Inflammatory macrophage (primary cell): ENCODE measurements around the gene PPP1R14C.

Experiments used
- DNase-seq, 2 donors: peaks; one replicate each; pipeline ENCODE4 v3.0.0-alpha.2; 2020 to 2022

PPP1R14C gene

DNA sequence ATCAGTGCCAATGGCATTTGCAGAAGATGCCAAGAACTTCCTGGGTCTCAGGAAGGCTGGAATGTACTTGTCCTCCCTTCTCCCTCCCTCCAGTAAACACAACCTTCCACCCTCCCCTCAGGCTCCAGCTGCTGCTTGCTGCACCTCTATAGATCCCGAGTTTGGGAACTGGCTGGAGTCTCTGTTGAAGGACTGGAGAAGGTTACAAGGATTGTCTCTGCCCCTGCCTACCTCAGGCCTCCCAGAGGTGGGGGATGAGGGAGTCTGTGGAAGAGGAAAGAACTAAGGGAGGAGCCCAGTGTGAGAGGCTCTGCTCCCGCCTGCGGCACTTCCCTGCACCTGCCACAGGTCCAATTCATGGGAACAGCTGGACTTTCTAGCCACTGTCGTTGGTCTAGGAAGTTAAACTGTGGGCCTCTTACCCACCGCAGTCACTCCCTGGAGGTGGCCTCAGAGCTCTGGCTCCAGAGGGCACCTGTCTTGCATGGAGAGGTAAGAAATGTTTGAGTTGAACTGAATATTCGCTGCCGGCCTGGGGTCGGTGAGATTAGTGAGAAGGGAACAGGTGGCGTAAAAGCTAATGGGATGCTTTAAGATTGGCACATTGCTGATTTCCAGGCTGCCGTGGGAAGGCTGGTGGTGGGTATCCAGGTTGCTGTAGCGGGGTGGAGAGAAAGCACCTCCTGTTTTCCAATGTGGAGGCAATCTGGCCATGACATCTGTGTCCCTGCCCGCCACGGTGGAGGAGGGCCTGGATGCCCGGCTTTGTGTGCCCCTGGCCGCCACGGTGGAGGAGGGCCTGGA lies 54.3 kb downstream of the PPP1R14C start:
- no peak for DNase-seq

DNA sequence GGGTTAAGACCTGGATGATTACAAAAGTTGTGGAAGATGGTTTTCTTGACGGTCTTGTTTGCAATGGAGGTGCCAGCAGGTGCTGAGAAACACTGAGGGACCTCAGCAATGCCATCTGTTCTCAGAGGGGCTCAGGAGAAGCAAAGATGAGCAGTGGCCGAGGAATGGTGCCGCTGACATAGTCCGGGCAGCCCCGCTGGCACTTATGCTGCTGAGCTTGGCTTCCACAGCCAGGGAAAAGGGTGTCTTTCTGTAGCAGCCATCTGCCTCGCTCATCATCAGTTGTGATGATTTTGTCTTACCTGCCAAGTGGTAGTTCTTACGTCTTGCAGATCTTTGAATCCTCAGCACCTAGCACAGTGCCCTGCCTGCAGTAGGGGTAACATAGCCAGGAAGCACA lies 55.7 kb downstream of the PPP1R14C start:
- no peak for DNase-seq

DNA sequence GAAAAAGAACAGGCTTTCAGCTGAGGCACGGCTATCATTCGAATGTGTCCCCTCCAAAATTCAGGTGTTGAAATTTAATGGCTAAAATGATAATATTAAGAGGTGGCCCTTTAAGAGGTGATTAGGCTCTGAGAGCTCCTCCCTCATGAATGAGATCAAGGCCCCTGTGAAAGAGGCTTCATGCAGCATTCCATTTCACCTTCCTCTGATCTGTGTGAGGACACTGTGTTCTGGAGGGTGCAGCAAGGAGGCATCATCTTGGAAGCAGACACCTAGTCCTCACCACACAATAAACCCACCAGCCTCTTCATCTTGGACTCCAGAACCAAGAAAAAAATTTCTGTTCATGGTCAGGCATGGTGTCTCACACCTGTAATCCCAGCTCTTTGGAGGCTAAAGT lies 56.4 kb downstream of the PPP1R14C start:
- DNase-seq = no peak

DNA sequence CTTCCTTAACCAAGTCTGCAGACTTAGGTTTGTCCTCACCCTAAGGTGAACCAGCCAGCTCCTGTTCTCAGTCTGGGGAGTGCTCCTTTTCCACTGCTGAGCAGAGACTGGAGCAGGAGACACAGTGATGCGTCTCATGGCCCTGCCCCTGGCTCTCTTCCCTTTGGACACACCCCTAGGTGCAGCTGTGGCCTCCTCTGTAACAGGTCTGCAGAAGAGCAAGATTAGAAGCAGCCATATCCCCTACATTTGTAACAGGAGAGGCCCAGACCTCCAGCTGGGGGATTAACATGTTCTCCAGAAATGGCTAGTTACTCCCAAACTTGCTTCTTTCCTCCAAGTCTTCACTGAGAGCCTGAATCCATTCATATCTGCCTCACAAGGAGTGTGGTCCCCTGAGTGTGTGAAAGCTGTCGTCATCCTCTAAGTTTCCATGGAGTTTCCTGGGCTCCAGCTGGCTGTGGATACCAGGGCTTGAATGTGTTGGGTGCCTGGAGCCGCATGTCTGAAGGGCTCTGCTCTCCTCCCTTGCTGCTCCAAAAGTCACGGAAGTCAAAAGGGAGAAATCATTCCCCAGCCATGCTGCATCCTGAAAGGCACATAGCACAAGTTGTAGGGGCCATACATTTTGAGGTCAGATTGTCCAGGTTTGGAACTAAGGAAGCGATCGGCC lies 57.7 kb downstream of the PPP1R14C start:
- DNase-seq = no peak

DNA sequence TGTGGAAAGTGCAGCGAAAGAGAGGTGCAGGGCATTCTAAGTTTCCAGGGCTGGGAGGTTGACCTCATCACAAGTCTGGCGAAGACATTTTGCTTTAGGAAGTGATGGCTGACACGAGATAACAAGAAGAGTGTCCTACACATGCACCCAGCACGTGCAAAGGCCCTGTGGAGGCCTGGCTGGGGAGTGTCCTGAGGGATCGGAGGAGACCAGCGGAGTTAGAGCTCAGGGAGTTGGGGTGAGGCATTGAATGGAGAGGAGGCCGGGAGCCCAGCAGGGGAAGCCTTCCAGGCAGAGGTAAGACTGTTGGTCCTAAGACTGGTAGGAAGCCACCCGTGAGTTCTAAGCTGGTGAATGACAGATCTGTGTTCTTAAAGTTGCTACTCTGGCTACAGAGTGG lies 58.4 kb downstream of the PPP1R14C start:
- no peak for DNase-seq

DNA sequence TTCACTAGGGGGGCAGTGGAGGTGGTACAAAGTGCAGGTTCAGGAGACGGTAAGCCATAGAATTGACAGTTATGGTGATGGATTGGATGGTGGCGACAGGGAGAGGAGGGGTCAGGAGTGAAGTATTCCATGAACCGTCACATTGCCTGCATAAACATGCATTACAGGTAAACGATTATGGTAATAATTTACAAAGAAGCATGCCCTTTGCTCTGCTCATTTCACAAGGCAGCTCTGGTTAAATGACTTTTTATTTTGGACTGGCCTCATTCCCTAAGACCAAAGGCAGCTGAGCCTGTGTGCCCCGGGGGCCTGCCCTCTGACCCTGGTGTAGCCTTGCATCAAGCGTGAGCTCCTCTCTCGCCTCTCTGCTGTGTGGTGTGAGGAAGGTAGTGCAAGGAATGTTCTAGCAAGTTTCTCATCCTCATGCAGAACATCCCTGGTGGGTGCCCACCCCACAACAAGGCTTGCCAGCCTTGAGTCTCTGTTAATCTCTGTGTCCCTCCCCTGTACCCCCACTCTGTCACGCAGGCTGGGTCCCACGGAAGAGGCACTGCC lies 59.0 kb downstream of the PPP1R14C start:
- no peak for DNase-seq

DNA sequence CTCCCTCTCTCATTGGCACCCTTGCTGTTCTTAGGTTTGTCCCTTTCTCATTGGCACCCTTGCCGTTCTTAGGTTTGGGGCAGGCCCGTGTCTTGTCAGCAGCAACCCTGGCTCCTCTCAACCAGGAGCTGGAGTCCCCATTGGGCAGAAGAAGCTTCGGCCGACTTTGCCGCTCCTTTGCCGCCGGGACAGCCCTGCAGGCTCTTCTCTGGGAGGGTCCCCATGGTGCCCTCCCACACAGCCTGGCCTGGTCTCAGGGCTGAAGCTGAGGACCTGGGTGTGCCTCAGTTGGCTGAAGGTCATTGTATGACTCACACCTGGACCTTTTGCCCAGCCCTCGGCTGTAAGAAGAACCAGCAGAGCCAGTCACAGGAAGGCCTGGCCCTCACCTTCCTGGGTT lies 59.6 kb downstream of the PPP1R14C start:
- DNase-seq = no peak

DNA sequence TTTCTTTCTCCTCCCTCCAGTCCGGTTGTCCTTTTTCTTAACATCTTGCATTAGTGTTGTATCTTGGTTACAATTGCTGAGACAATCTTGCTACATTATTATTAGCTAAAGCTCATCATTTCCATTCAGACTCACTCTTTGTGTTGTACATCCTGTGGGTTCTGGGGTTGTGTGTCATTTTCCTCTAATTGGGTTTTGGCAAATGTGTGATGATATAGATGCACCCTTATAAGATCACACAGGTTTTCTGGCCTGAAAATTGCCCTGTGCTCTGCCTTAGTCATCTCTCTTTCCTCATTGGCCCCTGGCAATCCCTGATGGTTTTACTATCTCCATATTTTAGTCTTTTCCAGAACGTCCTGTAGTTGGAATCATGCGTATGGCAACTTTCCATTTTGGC lies 60.1 kb downstream of the PPP1R14C start:
- no peak for DNase-seq

DNA sequence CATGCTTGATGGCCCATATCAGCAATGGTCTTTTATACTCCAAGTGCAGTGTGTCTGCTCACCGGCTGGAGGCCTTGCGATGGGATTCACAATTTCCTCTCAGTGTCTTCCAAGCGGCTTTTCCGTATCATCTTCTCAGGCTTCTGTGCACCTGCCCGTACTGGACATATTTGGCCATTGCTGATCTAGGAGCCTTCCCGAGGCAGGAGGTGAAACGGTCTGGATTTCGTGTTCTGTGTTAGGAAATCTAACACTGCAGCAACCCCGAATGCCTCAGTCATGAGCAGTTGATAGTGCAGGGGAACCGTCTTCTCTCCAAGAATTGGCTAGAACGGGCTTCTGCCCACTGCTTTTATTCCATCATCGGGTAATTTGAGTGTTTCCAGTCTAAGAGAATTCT lies 60.5 kb downstream of the PPP1R14C start:
- DNase-seq = no peak

DNA sequence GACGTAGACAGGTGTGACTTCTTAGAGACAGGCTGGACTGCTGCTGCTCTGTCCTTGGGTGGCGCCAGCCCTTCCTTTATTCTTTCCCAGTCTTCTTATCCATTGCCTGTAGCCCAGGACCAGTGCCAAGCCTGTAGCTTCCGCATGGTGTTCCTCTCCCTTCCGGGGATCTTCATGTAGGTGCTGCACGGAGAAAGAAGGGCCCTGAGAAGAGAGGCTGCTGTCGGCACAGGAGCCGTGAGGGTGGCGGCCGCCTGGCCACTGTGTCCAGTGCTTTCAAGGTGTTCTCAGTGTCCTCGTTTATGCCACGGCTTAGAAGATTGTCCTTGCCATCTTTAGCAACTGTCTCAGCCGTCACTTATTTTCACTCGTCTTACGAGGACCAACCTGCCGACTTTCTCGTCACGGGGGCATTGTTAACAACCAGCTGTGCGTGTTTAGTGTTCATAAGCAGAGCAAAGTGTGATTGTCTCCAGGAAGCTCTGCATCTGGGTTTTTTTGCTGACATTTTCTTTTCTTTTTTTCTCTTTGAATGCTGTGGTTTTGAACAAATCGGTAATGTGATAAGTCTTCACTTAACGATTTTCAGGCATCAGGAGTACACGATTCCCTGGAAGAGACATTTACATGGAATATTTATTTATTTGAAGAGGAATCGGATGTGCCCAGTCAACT lies 61.2 kb downstream of the PPP1R14C start:
- no peak for DNase-seq

DNA sequence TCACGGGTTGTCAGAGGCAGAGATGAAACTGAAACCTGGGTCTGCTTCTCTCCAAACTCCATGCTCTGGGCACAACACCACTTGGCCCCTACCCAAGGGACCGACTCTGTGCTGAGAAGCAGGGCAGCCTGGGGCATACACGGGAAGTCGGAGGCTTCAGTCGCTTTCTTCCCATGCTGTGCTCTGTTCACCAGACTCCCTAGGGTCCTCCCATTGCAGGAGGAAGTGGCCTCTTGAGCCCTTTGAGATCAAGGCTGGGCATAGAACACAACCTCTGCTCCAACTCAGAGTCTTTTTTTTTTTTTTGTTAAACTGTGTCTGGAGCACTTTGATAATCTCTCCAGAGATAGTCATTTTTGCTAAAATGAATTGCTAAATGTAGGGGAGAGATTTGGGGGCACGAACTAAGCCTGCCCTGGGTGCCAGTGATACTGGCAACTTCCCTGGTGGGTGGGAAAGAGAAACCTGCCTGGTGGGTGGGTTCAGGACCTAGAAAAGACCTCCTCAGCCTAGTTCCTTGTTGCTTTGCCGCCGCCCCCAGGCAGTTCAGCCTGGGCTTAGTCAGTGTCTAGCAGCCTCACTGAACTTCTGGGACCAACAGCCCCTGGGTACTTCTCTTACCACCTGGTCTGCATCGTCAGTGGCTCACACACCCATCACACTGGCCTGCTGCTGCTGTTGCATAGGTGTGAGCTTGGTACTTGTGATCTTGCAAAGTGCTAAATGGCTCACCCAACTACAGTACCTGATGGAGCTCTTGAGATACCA lies 62.0 kb downstream of the PPP1R14C start:
- DNase-seq = no peak

DNA sequence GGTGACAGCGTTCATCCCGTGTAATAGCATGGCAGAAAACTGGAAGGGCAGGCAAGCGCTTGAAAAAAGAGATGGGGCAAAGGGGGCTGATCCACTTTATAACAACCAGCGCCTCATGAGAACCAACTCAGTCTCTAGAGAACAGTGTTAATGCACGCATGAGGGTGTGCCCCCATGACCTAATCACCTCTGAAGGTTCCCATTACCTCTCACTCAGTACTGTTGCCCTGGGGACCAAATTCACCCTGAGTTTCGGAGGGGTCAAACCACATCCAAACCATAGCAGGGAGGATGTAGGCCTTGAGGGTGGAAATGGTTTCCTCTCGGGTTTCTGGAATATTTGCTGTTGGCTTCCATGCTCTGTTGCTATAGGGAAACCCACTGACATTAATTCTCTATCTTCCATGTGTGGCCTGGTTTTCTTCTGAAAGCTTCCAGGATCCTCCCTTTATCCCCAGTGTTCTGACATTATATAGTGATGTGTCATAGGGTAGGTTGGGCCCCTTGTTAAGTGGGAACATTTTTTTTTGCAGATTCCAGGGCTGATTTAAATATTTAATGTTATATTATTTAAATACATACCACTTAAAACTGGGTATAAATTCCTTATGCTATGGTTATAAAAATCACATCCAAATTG lies 65.2 kb downstream of the PPP1R14C start:
- DNase-seq = no peak

DNA sequence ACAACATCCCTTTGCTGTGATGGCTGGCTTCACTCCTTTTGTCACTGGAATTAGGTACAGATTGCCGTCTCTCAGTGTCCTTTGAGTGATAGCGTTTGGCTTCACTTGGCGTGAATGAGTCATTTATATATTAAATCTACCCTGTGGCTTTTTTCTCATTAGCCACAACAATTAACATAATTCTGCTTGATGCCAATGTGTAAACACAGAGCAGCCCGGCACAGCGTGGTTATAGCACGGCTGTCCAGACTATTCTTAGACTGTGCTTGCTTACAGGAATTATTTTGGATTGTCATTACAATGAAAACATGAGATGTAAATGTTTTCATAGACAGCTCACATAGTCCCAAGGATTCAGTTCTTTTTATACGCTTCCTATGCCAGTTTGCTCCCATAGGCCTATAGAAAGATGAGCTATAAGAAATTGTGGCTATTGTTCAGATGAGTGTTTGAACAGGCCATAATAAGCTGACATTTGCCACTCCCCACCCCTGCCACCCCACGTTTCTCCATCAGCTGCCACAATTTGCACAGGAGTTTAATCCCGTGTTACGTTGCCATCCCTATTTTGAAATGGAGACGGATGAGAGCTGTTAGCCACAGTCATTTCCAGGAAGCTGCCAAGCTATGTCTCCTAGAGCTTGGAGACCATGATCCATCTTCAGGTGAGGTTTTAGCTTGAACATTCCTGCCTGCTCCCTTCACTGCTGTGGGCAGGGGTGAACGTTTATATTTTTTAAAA lies 65.9 kb downstream of the PPP1R14C start:
- no peak for DNase-seq

DNA sequence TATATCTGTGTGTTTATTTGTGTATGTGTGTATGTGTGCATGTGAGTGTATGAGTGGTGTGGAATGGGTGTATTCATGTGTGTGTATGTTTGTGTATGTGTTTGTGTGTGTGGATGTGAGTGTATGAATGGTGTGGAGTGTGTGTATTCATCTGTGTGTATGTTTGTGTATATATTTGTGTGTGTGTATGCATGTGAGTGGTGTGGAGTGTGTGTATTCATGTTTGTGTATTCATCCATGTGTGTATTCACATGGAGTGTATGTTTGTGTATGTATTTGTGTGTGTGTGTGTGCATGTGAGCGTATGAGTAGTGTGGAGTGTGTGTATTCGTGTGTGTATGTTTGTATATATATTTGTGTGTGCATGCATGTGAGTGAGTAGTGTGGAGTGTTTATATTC lies 66.6 kb downstream of the PPP1R14C start:
- no peak for DNase-seq

DNA sequence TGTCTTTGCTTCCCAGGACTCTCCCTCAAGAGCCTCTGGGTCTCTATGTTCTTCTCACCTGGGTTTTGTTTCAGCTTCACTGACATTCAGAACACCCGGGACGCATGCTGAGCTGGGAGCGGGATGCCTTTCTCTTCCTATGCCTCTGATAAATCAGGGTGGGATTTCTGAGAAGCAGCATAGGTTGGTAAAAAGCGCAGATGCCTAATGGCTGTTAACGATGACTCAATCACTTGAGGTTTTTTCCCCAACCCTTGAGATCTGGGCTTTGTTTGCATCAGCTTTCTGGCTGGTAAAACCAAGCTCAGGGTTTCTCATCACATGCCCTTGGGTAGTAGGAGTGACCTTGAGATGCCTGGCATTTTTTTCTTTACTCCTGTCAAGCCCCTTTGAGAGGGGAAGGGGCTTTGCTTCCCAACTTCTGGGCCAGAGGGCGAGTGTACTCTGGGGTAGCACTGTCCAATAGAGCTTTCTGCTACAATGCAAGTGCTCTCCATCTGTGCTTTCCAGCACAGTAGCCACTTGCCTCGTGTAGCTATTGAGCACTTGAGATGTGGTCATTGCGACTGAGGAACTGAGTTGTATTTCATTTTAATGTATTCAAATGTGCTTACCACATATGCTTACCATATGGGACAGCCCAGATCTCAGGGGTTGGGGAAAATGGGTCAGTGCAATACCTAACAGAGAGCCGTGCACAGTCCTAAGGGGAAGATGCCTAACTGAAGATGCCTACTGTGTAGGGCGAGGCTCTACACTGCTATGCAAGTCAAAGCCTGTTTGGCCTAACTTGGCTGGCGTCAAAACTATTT lies 69.1 kb downstream of the PPP1R14C start:
- no peak for DNase-seq

DNA sequence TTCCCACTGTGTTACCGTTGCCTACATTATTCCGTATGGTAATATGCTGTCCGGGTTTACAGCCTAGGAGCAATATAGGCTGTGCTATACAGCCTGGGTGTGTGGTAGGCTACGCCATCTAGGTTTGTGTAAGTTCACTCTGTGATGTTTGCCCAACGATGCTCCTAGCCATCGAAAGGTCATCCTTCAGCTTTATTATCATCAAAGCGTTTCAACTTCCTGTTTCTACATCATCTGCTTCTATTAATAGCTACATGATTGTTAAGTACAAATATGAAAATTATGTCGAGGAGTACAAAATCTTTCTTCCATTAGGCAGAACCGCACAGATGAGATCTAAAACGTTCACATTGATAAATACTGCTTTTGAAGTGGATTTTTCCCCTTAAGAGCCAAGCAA lies 69.9 kb downstream of the PPP1R14C start:
- DNase-seq = no peak

DNA sequence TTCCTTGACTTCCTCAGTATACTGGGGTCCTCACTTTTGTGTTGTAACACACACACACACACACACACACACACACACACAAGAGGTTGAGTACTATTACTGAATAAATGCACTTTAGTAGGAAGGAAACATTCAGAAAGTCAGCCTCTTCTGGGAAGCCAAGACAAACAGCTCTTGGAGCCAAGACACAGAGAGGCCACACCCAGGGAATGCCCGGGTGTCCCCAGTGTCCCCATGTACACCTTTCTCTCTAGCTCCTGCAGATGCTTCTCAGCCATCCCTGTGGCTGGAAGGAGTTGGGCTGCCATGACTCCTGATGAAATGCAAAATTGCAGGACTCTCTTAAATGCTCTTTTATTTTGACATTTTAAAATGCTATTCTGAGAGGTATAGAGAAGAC lies 70.5 kb downstream of the PPP1R14C start:
- no peak for DNase-seq

DNA sequence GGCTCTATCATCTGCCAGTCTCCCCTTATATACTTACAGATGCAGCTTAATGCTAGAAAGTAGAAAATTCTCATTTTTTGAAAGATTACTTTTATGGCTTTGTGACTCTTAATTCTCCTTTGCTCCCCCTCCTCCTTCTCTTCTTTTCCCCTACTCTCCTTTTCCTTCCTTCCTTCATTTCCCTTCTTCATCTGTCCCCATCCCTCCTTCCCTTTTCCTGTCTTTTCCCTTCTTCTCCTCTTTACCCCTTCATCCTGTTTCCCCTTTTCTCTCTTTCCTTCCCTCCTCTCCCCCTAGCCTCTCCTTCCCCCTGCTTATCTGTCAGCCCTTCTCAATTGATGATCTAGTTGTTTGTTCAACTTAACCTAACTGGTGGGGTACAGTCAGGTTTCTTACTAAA lies 71.5 kb downstream of the PPP1R14C start:
- DNase-seq = no peak

DNA sequence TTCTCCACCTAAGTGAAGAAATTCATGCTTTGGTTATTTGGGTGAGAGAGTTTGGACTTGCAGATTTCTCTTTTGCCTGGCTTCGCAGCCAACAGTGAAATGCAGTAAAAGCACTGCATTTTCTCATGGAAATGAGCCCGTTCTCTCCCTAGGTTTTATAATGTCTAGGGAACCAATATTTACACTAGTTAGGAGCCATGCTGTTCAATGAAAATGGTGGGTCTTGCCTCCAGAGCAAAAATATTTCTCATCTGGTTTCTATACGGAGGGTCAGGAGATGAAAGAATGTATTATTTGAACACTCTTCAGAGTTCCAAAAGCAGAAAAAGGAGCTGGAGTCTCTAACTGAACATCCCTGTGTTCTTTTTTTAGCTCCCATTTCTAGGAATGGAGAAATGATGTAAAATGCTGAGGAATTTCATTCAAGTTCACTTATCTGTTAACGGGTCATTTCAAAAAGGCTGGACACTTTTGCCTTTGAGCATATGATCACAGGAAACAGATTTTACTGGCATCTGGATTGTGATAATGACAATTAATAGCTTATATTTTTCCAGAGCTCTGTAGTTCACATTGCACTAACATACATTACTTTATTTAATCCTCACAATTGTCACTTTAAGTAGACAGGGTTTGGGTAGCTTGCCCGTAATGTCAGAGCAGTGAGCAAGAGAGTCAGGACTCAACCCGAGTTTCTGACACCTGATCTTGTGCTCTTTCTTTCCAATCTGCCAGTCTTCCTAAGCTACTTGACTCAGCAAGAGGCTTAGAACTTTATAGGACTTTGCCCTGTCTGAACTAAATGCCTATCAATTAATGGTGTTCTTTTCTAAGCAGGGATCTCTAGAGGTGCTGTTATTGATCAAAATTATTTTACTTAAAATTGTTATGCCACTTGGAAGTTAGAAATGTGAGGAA lies 78.0 kb downstream of the PPP1R14C start:
- DNase-seq = no peak

DNA sequence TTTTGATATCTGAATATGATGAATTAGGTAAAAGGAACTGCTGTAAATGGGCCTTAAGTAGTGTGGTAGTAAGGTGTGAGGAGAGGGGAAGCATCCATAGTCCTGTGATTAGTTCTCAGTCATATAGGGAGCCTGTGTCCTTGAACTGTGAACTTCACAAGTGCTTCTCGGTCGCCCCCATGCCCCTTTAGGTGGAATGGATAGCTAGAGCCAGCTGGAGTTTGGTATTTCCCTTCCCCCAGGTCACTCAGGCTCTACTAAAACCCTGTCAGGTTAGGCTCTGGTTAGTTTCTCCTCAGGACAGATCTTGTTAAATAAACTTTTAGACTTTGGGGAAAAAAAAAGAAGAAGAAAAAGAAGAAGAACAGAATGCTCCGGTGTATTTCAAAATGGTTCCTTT lies 82.0 kb downstream of the PPP1R14C start:
- no peak for DNase-seq
